Left kidney (tissue), 2 donors: ENCODE data around the gene FCHSD1. TPM values are rescaled to one million over a fixed set of nuclear protein-coding genes. Genes with fewer than 3 reads are reported as not detected.
A peak's percentile ranks its signal among the peaks of the same experiment; 100 is the strongest.

Experiments used
- DNase-seq: peaks from one replicate; pipeline ENCODE4 v3.0.0-alpha.2; 2013
- polyA plus RNA-seq: library from polyadenylated mRNA; unstranded; fragments of 120-200 nt; gene quantifications from one replicate; pipeline ENCODE4 v1.2.1, GENCODE V29; 2013; ENCODE audit not compliant: insufficient read length

Gene FCHSD1
- polyA plus RNA-seq, 1 donor: 17.3 TPM

DNA sequence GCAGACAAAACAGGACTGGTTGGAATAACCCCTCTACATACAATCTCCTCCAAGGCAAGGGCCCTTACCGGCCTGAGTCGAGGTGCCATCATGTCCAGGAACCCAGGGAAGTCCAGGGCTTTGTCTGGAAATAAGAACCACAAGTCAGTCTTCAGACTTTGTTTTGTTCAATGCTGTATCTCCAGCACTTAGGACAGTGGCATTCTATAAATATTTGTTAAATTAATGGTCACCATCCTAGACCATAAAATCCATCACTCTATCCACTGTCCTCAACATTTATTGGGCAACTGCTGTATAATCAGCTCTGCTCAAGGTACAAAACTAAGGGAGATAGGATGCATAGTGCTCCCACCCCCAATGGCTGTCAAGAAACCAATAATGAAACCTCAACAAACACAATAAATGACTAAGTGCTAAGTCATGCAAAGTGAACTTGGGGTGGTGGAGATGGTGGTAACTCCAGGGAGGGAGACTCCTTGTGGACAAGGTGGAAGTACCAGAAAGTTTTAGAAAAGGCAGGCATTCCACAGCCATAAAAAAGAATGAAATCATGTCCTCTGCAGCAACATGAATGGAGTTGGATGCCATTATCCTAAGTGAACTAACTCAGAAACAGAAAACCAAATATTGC, 9.5 kb downstream of the FCHSD1 start:
- DNase-seq: no peak

- no peak for DNase-seq
Observed at GRCh38 chr5:141640698-141641097, 10.5 kb downstream of the FCHSD1 start.

GRCh38 chr5:141640051-141640415, 11.2 kb downstream of the FCHSD1 start:
- DNase-seq: no peak

DNA sequence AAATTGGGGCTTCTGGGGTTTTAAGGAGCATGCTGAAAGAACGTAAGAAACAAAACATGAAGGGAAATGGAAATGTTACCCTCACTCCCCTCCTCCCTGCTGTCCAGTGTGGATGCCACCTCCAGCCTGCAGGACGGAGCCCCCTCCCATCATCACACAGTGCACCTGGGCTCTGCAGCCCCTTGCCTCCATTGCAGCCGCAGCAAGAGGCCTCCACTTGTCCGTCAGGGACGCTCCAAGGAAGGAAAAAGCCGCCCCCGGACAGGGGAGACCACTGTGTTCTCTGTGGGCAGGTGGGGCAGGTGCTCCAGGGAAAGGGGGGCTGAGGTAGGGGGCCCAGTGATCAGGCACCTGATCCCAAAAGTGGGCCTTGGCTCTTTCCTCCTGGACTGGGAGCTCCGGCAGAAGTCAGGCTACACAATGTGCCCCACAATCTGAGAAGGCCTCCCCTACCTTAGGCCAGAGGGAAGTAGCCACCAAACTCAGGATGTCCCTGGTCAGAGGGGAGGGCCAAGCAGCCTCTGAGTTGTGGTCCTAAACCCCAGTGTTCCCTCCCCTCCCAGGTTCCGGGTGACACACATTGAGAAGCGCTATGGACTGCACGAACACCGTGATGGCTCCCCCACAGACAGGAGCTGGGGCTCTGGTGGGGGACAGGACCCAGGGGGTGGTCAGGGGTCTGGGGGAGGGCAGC, 11.7 kb downstream of the FCHSD1 start:
- DNase-seq: no peak

GRCh38 chr5:141638771-141639170, 12.4 kb downstream of the FCHSD1 start:
- no peak for DNase-seq

- peak; percentile 40 for DNase-seq
Observed at GRCh38 chr5:141637767-141638419, 13.3 kb downstream of the FCHSD1 start.

GRCh38 chr5:141637123-141637766, 14.0 kb downstream of the FCHSD1 start:
- DNase-seq: no peak

- DNase-seq: peak; percentile 87
Observed at GRCh38 chr5:141636413-141637122, 14.7 kb downstream of the FCHSD1 start, which contains the start of the genes HDAC3 and RELL2. TSS of gene HDAC3 (minus strand) at chr5:141636849. CDS start at chr5:141636790, 59 bp downstream. TSS of gene RELL2 (plus strand) at chr5:141636997. CDS start at chr5:141638226, 1,229 bp downstream.

DNA sequence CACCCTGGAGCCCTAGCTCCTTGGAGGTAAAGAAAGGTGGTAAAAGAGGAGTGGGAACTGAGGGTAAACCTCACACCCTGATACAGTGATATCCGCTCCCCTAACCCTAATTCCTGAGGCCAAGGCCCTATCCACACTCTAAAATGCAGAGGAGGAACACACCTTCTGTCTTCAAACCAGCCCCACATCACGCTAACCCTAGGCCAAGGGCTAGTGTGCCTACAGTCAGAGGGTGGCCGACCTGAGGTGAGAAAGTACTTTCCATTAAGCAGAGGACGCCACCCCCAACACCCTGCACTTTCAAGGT, 15.2 kb downstream of the FCHSD1 start:
- no peak for DNase-seq

DNA sequence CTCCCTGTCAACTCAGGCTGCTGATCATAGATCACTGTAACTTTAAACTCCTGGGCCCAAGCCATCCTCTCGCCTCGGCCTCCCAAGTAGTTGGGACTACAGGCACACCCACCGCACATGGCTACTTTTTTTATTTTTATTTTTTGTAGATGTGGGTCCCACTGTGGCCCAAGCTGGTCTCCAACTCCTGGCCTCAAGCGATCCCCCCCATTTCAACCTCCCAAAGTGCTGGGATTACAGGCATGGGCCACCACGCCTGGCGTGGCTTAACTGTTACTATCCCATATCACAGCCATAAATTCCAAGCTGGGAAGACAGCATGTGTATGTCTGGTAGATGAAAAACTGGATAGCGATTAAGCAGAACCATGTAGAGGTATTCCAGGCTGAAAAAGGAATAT, 15.6 kb downstream of the FCHSD1 start:
- DNase-seq: no peak

DNA sequence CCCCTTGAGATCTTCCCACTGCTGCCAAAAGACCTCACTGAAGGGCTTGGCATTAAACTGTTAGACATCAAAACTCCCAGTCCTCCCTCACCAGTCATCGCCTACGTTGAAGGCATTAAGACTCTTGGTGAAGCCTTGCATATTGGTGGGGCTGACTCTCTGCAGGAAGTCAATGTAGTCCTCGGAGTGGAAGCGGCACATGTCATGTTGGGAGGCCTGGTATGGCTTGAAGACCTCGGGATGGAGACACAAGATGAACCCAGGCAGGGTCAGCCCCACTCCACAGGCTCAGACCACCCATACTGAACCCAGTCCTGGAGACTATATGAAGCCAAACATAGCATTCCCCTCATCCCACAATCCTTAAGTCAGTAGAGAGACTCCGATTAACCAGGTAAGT, 16.5 kb downstream of the FCHSD1 start:
- no peak for DNase-seq

GRCh38 chr5:141633871-141634561, 17.2 kb downstream of the FCHSD1 start:
- no peak for DNase-seq

DNA sequence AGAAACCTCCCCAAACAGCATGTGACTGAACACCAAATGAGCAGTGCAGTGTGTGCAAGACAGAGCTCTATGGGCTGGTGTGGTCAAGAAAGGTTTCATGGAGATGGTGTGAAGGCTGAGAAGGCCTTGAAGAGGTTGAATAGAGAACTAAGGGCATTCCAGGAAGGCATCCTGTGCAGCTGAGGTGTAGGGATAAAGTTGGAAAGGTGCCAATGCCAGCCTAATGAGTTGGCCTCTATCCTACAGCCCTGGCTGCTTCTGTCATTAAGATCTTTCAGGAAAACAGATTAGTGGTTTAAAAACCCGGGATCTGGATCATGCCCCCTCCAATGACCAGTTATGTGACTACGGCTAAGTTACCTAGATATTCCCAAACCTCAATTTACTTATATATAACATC, 18.6 kb downstream of the FCHSD1 start:
- no peak for DNase-seq

GRCh38 chr5:141630570-141631140, 20.6 kb downstream of the FCHSD1 start:
- DNase-seq: no peak

GRCh38 chr5:141628175-141628788, 22.9 kb downstream of the FCHSD1 start:
- DNase-seq: no peak

DNA sequence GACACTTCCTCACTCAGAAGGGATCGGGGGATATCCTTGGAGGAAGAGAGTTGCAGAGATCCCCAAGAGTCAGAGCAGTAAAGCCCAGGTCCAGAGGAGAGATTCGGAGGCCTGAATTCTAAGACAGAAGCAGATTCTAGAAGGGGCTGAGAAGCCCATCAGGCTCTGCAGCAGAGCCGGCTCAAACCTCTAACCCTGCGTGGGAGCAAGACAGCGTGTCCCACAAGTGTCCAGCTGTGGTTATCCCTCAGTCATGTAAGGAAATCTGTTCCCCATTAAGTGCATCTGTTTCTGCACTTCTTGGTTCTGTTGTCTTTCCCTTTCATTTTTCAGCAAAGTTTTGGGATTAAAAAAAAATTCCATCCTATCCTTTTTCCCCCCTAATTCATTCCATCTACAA, 27.6 kb downstream of the FCHSD1 start:
- DNase-seq: no peak

GRCh38 chr5:141623186-141623585, 28.0 kb downstream of the FCHSD1 start:
- DNase-seq: no peak

DNA sequence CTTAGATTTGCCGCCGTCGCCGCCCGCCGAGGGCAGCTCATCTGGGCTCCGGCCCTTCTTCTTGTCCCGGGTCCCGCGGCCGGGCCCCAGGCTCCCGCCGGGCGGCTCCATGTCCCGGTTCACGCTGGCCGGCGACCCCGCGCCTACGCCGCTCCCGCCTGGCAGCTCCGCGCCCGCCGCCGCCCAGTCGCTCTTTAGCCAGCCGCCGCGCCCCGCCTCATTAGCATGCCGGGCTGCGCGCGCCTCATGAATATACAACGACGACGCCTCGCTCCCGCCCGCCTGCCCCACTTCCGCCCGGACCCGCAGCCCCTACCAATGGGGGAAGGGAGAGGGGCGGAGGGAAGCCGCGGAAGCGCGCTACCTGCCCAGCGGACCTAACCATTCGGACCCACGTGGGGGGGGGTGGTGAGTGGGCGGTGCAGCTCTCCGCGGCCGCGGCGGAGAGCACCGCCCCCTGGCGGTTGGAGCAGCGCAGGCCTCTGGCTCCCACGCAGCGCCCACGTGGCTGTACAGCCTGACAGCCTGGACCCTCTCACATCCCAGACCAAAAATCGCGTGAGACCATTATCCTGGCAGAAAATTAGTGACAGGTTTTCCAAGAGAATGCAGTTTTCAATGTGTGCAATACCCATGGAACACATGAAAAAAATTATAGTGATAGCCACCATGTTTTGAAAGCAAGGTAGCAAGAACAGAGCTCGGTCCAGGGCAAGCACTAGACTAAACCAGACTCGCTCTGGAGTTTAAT, 32.2 kb downstream of the FCHSD1 start, which contains the start of gene DIAPH1:
Gene DIAPH1, minus strand, starts transcription at position 197 of the 751 bp plus-strand sequence. Its CDS starts 86 bp downstream, at position 111.
- DNase-seq: peak; percentile 95

- DNase-seq: peak; percentile 55
Observed at GRCh38 chr5:141618030-141618803, 33.0 kb downstream of the FCHSD1 start.
